Stimulated activated CD4-positive, alpha-beta T cell treated with anti-CD3 and anti-CD28 coated beads, Interleukin-4, amount 100 ng/mL, for 24 hours (primary cell): ENCODE results near the gene PDE4D.
"Not testable (repeated sequence)": the region's sequence is repeated elsewhere in the genome, so short reads cannot be mapped to it uniquely, and the experiment has no call there.

Experiments
- DNase-seq: peaks from one replicate; pipeline ENCODE4 v3.0.0-alpha.2; 2020

Gene PDE4D

GRCh38 chr5:59600998-59601397 is 292.5 kb downstream of the PDE4D start:
- no peak for DNase-seq

- no peak for DNase-seq
Observed at GRCh38 chr5:59600153-59600552, 293.4 kb downstream of the PDE4D start.

GRCh38 chr5:59599729-59600128 is 293.8 kb downstream of the PDE4D start:
- no peak for DNase-seq

- DNase-seq = no peak
Observed at GRCh38 chr5:59598547-59598874, 295.0 kb downstream of the PDE4D start.

GRCh38 chr5:59597690-59598546 is 295.6 kb downstream of the PDE4D start:
- no peak for DNase-seq

GRCh38 chr5:59596586-59597350 is 296.8 kb downstream of the PDE4D start:
- no peak for DNase-seq

- not testable (repeated sequence) for DNase-seq
Observed at GRCh38 chr5:59594118-59594517, 299.4 kb downstream of the PDE4D start.

- no peak for DNase-seq
Observed at GRCh38 chr5:59593439-59594007, 300.0 kb downstream of the PDE4D start.

GRCh38 chr5:59592101-59592500 is 301.4 kb downstream of the PDE4D start:
- no peak for DNase-seq

- no peak for DNase-seq
Observed at GRCh38 chr5:59591162-59591561, 302.4 kb downstream of the PDE4D start.

GRCh38 chr5:59588922-59589321 is 304.6 kb downstream of the PDE4D start:
- DNase-seq = no peak

- no peak for DNase-seq
Observed at GRCh38 chr5:59587489-59588337, 305.8 kb downstream of the PDE4D start.

- DNase-seq = no peak
Observed at GRCh38 chr5:59586841-59587240, 306.7 kb downstream of the PDE4D start.

GRCh38 chr5:59584858-59585846 is 308.4 kb downstream of the PDE4D start:
- no peak for DNase-seq

- DNase-seq = no peak
Observed at GRCh38 chr5:59583810-59584562, 309.5 kb downstream of the PDE4D start.

GRCh38 chr5:59583151-59583809 is 310.2 kb downstream of the PDE4D start:
- DNase-seq = no peak

GRCh38 chr5:59582746-59583145 is 310.8 kb downstream of the PDE4D start:
- DNase-seq = no peak

GRCh38 chr5:59579824-59580167 is 313.7 kb downstream of the PDE4D start:
- DNase-seq = no peak

GRCh38 chr5:59579101-59579823 is 314.3 kb downstream of the PDE4D start:
- DNase-seq = no peak

GRCh38 chr5:59577485-59577884 is 316.0 kb downstream of the PDE4D start:
- no peak for DNase-seq
